ENCODE results near the gene GTPBP6. TPM values are rescaled to one million over a fixed set of nuclear protein-coding genes. Genes with fewer than 3 reads are reported as not detected.
"Not testable (repeated sequence)": the region's sequence is repeated elsewhere in the genome, so short reads cannot be mapped to it uniquely, and the experiment has no call there.

The GTPBP6 gene
- total and polyA plus RNA-seq, 10 donors = 25.4 to 69.4 (median 43.8) TPM

DNA sequence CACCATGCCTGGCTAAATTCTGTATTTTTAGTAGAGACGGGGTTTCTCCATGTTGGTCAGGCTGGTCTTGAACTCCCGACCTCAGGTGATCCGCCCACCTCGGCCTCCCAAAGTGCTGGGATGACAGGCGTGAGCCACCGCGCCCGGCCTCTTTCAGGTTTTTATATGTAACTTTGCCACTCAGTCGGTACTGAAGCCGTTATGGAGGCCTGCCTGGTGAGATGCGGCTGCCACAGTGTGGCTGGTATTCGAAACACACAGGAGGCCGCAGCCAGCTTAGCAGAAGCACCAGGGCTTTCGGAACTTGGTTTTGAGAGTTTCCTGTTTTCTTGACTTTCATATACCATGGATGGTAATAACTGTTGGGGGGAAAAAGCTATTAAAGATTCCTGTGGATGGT, 6.1 kb upstream of the GTPBP6 start:
- Histone ChIP-seq H3K4me1 (peaks cover 11 to 23% (median 18%) of the 10 kb centered on the region in 6 donors), H3K27me3 (replicated peaks in 1 of 7) (peaks cover 0 to 14% (median 0%) of the 10 kb centered on the region in 7 donors)
- intact Hi-C loops (cut with DNase I; ENCODE audit: low total_unique reads); H3K9me3 ChIP-seq; H3K36me3 ChIP-seq; H3K4me3 ChIP-seq; H3K27ac ChIP-seq: not testable (repeated sequence)
- 51 to 72% (median 65%) methylated on average over 14 of the region's 14 CpGs for WGBS, 5 donors
- DNase-seq = peak; percentile 69
- TF ChIP-seq, protein P1, sequence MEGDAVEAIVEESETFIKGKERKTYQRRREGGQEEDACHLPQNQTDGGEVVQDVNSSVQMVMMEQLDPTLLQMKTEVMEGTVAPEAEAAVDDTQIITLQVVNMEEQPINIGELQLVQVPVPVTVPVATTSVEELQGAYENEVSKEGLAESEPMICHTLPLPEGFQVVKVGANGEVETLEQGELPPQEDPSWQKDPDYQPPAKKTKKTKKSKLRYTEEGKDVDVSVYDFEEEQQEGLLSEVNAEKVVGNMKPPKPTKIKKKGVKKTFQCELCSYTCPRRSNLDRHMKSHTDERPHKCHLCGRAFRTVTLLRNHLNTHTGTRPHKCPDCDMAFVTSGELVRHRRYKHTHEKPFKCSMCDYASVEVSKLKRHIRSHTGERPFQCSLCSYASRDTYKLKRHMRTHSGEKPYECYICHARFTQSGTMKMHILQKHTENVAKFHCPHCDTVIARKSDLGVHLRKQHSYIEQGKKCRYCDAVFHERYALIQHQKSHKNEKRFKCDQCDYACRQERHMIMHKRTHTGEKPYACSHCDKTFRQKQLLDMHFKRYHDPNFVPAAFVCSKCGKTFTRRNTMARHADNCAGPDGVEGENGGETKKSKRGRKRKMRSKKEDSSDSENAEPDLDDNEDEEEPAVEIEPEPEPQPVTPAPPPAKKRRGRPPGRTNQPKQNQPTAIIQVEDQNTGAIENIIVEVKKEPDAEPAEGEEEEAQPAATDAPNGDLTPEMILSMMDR (IDR thresholded peaks at IDR 0.05 in 8 of 11, conservative IDR thresholded peaks at IDR 0.05 in 3 of 11) = peak in 1 of 11 experiments; percentile 9

- 56 to 85% (median 81%) methylated on average over 24 to 38 of the region's 38 CpGs for WGBS, 5 donors
- peaks cover 0 to 14% (median 0%) of the 10 kb centered on the region in 7 donors for H3K27me3 ChIP-seq (replicated peaks in 1 of 7)
- TF ChIP-seq POLR2AphosphoS5 (IDR thresholded peaks at IDR 0.05) (peak in 1 of 3 donors; percentile 51), POLR2A (IDR thresholded peaks at IDR 0.05) (no peak)
- TF ChIP-seq, protein P1 (IDR thresholded peaks at IDR 0.05 in 8 of 11, conservative IDR thresholded peaks at IDR 0.05 in 3 of 11) = peak in 2 of 11 experiments; percentile 11 to 22
- no peaks in the 10 kb centered on the region for H3K9me3 ChIP-seq
- no peaks in the 10 kb centered on the region for H3K36me3 ChIP-seq
- peak; percentile 84 for DNase-seq
- intact Hi-C loops (cut with DNase I; ENCODE audit: low total_unique reads) = no loop called here
- H3K4me1 ChIP-seq = peaks cover 11 to 27% (median 20%) of the 10 kb centered on the region in 6 donors
- no peak overlapping the region for H3K27ac ChIP-seq
- peak overlapping the region in 1 of 8 donors; percentile 20 for H3K4me3 ChIP-seq
Measured at GRCh38 chrX:323721-324628, 5.4 kb upstream of the GTPBP6 start.

DNA sequence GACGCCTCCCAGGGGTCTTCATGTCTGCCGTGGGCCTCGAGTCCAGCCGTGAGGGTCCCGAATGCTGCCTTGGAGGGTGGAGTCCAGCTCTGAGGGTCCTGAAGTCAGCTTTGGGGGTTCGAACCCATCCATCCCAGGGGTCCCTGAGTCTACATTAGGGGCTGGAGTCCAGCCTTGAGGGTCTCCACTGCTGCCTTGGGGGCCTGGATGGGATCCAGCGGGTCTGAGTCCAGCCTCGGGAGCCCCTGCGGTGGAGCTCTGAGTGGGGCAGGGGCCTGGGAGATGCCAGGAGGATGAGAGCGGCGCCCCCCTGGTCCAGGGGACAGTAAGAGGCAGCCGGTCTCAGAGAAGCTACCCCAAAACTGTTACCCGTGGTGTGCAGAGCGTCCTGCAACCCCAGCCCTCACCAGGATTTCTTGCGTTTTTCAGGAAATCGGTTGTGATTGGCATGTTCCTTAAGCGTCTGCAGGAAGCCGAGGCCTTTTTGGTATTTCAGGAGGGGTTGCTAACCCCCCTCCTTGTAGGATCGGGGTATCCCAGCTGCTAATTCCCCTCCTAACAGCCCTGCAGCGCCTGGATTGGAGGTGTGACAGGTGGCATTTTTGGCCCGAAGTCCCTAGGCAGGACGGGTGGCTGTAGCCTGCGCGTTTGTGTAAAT, 1.7 kb upstream of the GTPBP6 start:
- H3K36me3 ChIP-seq = peaks cover 0 to 13% (median 5%) of the 10 kb centered on the region in 6 donors
- intact Hi-C loops (cut with DNase I; ENCODE audit: low total_unique reads) = no loop called here
- DNase-seq = peak; percentile 87
- peak overlapping the region in 6 of 8 donors; percentile 94 to 98 (median 98) for H3K27ac ChIP-seq
- H3K27me3 ChIP-seq (replicated peaks in 1 of 7) = peaks cover 0 to 10% (median 0%) of the 10 kb centered on the region in 7 donors
- H3K9me3 ChIP-seq = no peaks in the 10 kb centered on the region
- H3K4me1 ChIP-seq = peaks cover 11 to 46% (median 32%) of the 10 kb centered on the region in 6 donors
- TF ChIP-seq POLR2A (IDR thresholded peaks at IDR 0.05) (no peak), POLR2AphosphoS5 (IDR thresholded peaks at IDR 0.05) (no peak)
- TF ChIP-seq, protein P1 (IDR thresholded peaks at IDR 0.05 in 8 of 11, conservative IDR thresholded peaks at IDR 0.05 in 3 of 11) = no peak
- WGBS, 5 donors = 1 to 7% (median 4%) methylated on average over 12 to 24 of the region's 24 CpGs
- H3K4me3 ChIP-seq = peak overlapping the region; percentile 47 to 97 (median 85)

All from spleen (tissue), 11 donors.